Sigmoid colon (tissue), 4 donors: ENCODE data around the gene VIPR2.

ENCODE experiments used
- EP300 ChIP-seq, 4 donors: sonication (generic); formaldehyde crosslinking; IDR thresholded peaks; one replicate each; pipeline ENCODE4 v1.6.1; 2017; ENCODE audit warnings: antibody characterized with exemption in 4 of 4
- POLR2A ChIP-seq, 2 donors: fragments of 450-650 bp; IDR thresholded peaks; one replicate each; pipeline ENCODE4 v1.6.1; 2016; ENCODE audit warnings: antibody characterized with exemption in 2 of 2, mild to moderate bottlenecking in 2 of 2, moderate library complexity in 2 of 2
- TF ChIP-seq, protein P1 (sequence below), 4 experiments: fragments of 450-650 bp in 3 of 4; fragments of 200-600 bp in 1 of 4; IDR thresholded peaks; one replicate each; pipeline ENCODE4 v1.5.1; 2016 to 2019; ENCODE audit warnings: antibody characterized with exemption in 4 of 4, mild to moderate bottlenecking in 3 of 4, moderate library complexity in 2 of 4

DNA sequence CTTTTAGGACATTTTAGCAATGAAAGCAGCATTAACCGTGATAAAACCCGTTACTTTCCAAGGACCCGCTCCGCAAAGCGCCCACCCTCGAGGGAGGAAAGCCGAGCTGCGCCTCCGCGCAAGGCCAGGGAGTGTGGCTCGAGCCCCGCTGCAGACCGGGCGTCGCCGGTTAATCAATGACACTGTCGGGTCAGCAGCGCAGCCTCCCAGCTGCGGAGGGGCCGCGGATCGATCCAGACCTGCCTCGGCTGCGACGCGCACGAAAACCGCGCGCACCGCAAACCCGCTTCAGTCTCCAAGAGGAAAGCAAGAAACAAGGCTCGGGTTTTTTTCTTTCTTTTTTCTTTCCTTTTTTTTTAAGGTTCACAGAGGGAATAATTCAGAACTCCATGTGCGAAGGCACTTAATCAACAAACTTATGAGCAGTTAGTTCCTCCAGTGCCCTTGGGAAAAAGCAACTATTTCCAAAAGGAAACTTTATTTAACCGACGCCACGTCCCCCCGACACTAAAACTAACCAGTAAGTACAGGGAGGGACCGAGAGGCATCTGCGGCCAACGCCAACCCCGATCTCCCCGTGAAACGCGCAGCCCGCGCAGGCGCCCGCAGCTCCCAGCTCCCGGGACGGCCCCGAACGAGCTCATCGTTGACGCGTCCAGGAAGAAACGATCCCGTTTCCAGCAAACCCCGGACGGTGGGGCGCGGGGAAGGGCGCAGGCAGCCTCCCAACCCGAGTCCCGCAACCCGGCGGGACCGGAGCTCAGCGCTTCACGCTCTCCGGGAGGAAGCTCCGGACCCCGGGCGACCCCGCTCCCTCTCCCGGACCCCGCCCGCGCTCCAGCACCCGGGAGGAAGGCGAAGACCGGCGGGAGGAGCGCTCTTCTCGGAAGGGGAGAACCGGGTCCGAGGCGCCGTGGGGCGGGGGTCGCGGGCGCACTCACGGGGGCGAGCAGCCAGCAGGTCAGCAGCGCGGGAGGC lies 598 bp downstream of the VIPR2 start:
- TF ChIP-seq POLR2A (IDR thresholded peaks at IDR 0.05) (no peak), EP300 (IDR thresholded peaks at IDR 0.05) (no peak)
- TF ChIP-seq, protein P1, sequence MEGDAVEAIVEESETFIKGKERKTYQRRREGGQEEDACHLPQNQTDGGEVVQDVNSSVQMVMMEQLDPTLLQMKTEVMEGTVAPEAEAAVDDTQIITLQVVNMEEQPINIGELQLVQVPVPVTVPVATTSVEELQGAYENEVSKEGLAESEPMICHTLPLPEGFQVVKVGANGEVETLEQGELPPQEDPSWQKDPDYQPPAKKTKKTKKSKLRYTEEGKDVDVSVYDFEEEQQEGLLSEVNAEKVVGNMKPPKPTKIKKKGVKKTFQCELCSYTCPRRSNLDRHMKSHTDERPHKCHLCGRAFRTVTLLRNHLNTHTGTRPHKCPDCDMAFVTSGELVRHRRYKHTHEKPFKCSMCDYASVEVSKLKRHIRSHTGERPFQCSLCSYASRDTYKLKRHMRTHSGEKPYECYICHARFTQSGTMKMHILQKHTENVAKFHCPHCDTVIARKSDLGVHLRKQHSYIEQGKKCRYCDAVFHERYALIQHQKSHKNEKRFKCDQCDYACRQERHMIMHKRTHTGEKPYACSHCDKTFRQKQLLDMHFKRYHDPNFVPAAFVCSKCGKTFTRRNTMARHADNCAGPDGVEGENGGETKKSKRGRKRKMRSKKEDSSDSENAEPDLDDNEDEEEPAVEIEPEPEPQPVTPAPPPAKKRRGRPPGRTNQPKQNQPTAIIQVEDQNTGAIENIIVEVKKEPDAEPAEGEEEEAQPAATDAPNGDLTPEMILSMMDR (IDR thresholded peaks at IDR 0.05), result no peak
